Ectodermal cell (in vitro differentiated cells): Measurements from ENCODE around the gene GMPR. TPM values are rescaled to one million over a fixed set of nuclear protein-coding genes. Genes with fewer than 3 reads are reported as not detected.

Source experiments
- H3K27ac ChIP-seq: 2 replicates; pipeline ENCODE4 v1.7.0; 2013; ENCODE audit warnings: mild to moderate bottlenecking, low read depth, low read length; ENCODE audit not compliant: insufficient read depth, poor library complexity, severe bottlenecking
- H3K27me3 ChIP-seq: 2 replicates; pipeline ENCODE4 v1.7.0; 2013; ENCODE audit warnings: mild to moderate bottlenecking, low read length; ENCODE audit not compliant: insufficient read depth, control insufficient read depth, poor library complexity, severe bottlenecking
- H3K36me3 ChIP-seq: one replicate; pipeline ENCODE4 v1.7.0; 2013; ENCODE audit warnings: low read length; ENCODE audit not compliant: control insufficient read depth, insufficient read depth
- H3K4me1 ChIP-seq: one replicate; pipeline ENCODE4 v1.7.0; 2013; ENCODE audit warnings: low read length; ENCODE audit not compliant: control insufficient read depth, insufficient read depth
- H3K4me3 ChIP-seq: 2 replicates; pipeline ENCODE4 v1.7.0; 2013; ENCODE audit warnings: low read depth, low read length, control low read depth; ENCODE audit not compliant: insufficient read depth
- H3K9me3 ChIP-seq: 2 replicates; pipeline ENCODE4 v1.7.0; 2013; ENCODE audit warnings: mild to moderate bottlenecking, low read length, moderate library complexity; ENCODE audit not compliant: control insufficient read depth
- WGBS, 2 experiments: methylation state at CpG; one replicate each; pipeline ENCODE4 v1.1.7; 2013; ENCODE audit warnings: missing lambda C conversion rate in 2 of 2; 5-methylcytosine and 5-hydroxymethylcytosine counted together
- polyA plus RNA-seq, 4 experiments: library from polyadenylated mRNA; stranded (reverse); fragments of 50-300 nt; gene quantifications; one replicate each; pipeline ENCODE4 v1.2.3, GENCODE V29; 2013

Gene GMPR
- polyA plus RNA-seq (2013, experiment 1 of 4) = 0.80 TPM
- polyA plus RNA-seq (2013, experiment 2 of 4) = 0.84 TPM
- 0.59 TPM for polyA plus RNA-seq (2013, experiment 3 of 4)
- polyA plus RNA-seq (2013, experiment 4 of 4) = 0.85 TPM

- 5 to 6% methylated on average over 84 of the region's 84 CpGs for WGBS, 2 experiments
- H3K36me3 ChIP-seq = no peaks in the 10 kb centered on the region
- peaks cover 8% of the 10 kb centered on the region for H3K4me1 ChIP-seq
- H3K27ac ChIP-seq = no peak within 1 kb of the TSS
- H3K27me3 ChIP-seq = peaks cover 49% of the 10 kb centered on the region
- H3K4me3 ChIP-seq = peak within 1 kb of the TSS; percentile 36
- H3K9me3 ChIP-seq = no peaks in the 10 kb centered on the region
These were observed at the start of gene GMPR for GRCh38 chr6:16238057-16238962. Gene GMPR, plus strand, starts transcription at chr6:16238587. Its CDS starts 107 bp downstream, at chr6:16238694.

GRCh38 chr6:16190214-16190613 is 48.2 kb upstream of the GMPR start:
- Histone ChIP-seq H3K9me3 (no peaks in the 10 kb centered on the region), H3K36me3 (no peaks in the 10 kb centered on the region), H3K4me1 (no peaks in the 10 kb centered on the region), H3K27ac (no peak overlapping the region), H3K27me3 (no peaks in the 10 kb centered on the region), H3K4me3 (no peak overlapping the region)
- 100% methylated on average over 1 of the region's 1 CpG for WGBS, 2 experiments

GRCh38 chr6:16196260-16196983 is 42.0 kb upstream of the GMPR start:
- Histone ChIP-seq H3K27me3 (no peaks in the 10 kb centered on the region), H3K27ac (no peak overlapping the region), H3K4me1 (no peaks in the 10 kb centered on the region), H3K9me3 (no peaks in the 10 kb centered on the region), H3K36me3 (no peaks in the 10 kb centered on the region), H3K4me3 (no peak overlapping the region)
- 84 to 85% methylated on average over 14 of the region's 14 CpGs for WGBS, 2 experiments

DNA sequence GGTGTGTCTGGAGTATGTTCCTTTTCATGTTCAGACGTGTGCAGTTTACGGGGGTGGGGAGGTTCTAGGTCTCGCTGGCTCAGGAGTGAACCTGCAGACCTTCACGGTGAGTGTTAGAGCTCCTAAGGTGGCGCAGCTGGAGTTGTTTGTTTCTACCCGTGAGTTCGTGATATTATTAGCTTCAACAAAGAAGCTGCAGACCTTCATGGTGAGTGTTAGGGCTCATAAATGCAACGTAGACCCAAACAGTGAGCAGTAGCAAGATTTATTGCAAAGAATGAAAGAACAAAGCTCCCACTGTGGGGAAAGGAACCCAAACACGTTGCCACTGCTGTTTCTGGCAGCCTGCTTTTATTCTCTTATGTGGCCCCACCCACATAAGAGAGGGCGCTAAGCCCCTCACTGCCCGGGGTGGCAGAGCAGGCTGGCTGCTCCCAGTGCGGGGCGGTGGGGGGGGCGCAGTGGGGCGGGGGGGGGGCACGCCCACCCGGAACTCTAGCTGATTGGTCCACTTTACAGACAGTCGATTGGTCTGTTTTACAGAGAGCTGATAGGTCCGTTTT is 41.3 kb upstream of the GMPR start:
- Histone ChIP-seq H3K4me1 (no peaks in the 10 kb centered on the region), H3K36me3 (no peaks in the 10 kb centered on the region), H3K4me3 (no peak overlapping the region), H3K27ac (no peak overlapping the region), H3K27me3 (no peaks in the 10 kb centered on the region), H3K9me3 (no peaks in the 10 kb centered on the region)
- WGBS, 2 experiments = 91 to 92% methylated on average over 19 of the region's 19 CpGs

GRCh38 chr6:16198061-16198705 is 40.2 kb upstream of the GMPR start:
- H3K27me3 ChIP-seq = no peaks in the 10 kb centered on the region
- WGBS, 2 experiments = 90 to 92% methylated on average over 50 of the region's 50 CpGs
- H3K27ac ChIP-seq = no peak overlapping the region
- no peaks in the 10 kb centered on the region for H3K9me3 ChIP-seq
- H3K4me3 ChIP-seq = no peak overlapping the region
- H3K36me3 ChIP-seq = no peaks in the 10 kb centered on the region
- H3K4me1 ChIP-seq = no peaks in the 10 kb centered on the region

DNA sequence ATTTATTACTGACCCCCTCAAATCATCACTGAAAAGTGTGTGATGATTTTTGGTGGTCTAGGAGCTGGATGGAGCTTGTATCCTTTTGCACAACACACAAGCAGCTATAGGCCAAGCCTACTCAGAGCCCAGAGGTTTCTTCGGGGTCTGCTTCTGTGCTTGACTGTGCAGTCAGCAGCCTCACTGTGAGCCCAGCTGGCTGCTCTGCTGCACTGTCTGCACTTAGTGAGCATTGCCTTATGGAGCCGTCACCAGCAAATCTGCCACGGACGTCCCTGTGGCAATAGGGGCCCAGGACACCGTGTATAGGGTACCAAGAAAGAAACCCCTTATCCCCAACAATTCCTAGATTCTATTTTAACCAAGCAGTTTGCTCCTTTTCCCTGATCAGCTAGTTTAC is 38.6 kb upstream of the GMPR start:
- Histone ChIP-seq H3K9me3 (no peaks in the 10 kb centered on the region), H3K27ac (no peak overlapping the region), H3K4me1 (no peaks in the 10 kb centered on the region), H3K27me3 (no peaks in the 10 kb centered on the region), H3K36me3 (no peaks in the 10 kb centered on the region), H3K4me3 (no peak overlapping the region)
- WGBS, 2 experiments = 83 to 90% methylated on average over 5 of the region's 5 CpGs

GRCh38 chr6:16200321-16200883 is 38.0 kb upstream of the GMPR start:
- WGBS, 2 experiments = 84 to 87% methylated on average over 18 of the region's 18 CpGs
- Histone ChIP-seq H3K4me3 (no peak overlapping the region), H3K9me3 (no peaks in the 10 kb centered on the region), H3K27ac (no peak overlapping the region), H3K27me3 (no peaks in the 10 kb centered on the region), H3K36me3 (no peaks in the 10 kb centered on the region), H3K4me1 (no peaks in the 10 kb centered on the region)

DNA sequence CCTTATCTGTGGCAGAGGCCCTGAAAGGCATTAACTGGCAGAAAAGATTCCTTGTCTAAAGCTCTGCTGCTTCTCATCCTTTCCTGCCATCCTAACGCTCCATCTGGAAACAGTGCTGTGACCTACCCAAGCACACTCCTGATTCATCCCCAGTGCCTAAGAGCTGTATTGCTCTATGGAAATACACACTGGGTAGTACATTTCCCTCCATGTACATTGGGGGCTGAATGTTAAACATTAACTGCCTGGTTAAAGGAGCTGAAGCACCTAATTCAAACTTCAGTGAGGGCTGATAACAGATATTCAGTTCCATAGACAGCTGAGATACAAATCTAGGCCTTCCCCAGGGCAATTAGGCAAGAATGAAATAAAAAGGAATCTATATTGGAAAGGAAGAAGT is 36.7 kb upstream of the GMPR start:
- Histone ChIP-seq H3K27ac (no peak overlapping the region), H3K9me3 (no peaks in the 10 kb centered on the region), H3K4me3 (no peak overlapping the region), H3K27me3 (no peaks in the 10 kb centered on the region), H3K36me3 (no peaks in the 10 kb centered on the region), H3K4me1 (no peaks in the 10 kb centered on the region)
- WGBS, 2 experiments = 91 to 100% methylated on average over 1 of the region's 1 CpG

- WGBS, 2 experiments = 93% methylated on average over 5 of the region's 5 CpGs
These were observed 33.6 kb upstream of the GMPR start for GRCh38 chr6:16204653-16205376.

More at GRCh38 chr6:16204653-16205376, 33.6 kb upstream of the GMPR start:
- Histone ChIP-seq H3K36me3 (no peaks in the 10 kb centered on the region), H3K27ac (peak overlapping the region; percentile 84), H3K9me3 (no peaks in the 10 kb centered on the region), H3K27me3 (no peaks in the 10 kb centered on the region), H3K4me3 (no peak overlapping the region), H3K4me1 (no peaks in the 10 kb centered on the region)
